GM19397 (cell line): ENCODE results near the gene NEK10.

Experiments used
- ATAC-seq: cut with Tn5 transposase; IDR thresholded peaks from one replicate; pipeline ENCODE4 v1.9.1; 2021; ENCODE audit warnings: mild to moderate bottlenecking, moderate library complexity; ENCODE audit not compliant: unreplicated experiment

Gene NEK10

GRCh38 chr3:27184261-27184660, 184.9 kb downstream of the NEK10 start:
- ATAC-seq: no peak

- no peak for ATAC-seq
These were observed 192.9 kb downstream of the NEK10 start for GRCh38 chr3:27176256-27176655.

- no peak for ATAC-seq
These were observed 194.7 kb downstream of the NEK10 start for GRCh38 chr3:27174530-27174929.

- peak; percentile 61 for ATAC-seq
These were observed 198.1 kb downstream of the NEK10 start for GRCh38 chr3:27171113-27171512.

- no peak for ATAC-seq
These were observed 202.3 kb downstream of the NEK10 start for GRCh38 chr3:27166888-27167287.

GRCh38 chr3:27165321-27165721, 203.9 kb downstream of the NEK10 start:
- ATAC-seq: no peak

GRCh38 chr3:27160779-27161287, 208.3 kb downstream of the NEK10 start:
- ATAC-seq: no peak

GRCh38 chr3:27160146-27160545, 209.0 kb downstream of the NEK10 start:
- ATAC-seq: no peak

GRCh38 chr3:27147215-27147614, 222.0 kb downstream of the NEK10 start:
- ATAC-seq: no peak

- no peak for ATAC-seq
These were observed 222.4 kb downstream of the NEK10 start for GRCh38 chr3:27146786-27147185.

GRCh38 chr3:27145719-27146118, 223.5 kb downstream of the NEK10 start:
- ATAC-seq: no peak

- no peak for ATAC-seq
These were observed 227.5 kb downstream of the NEK10 start for GRCh38 chr3:27141668-27142067.

GRCh38 chr3:27138562-27138961, 230.6 kb downstream of the NEK10 start:
- no peak for ATAC-seq

- no peak for ATAC-seq
These were observed 231.2 kb downstream of the NEK10 start for GRCh38 chr3:27138005-27138404.

GRCh38 chr3:27134171-27134796, 234.9 kb downstream of the NEK10 start:
- peak; percentile 97 for ATAC-seq

- no peak for ATAC-seq
These were observed 236.1 kb downstream of the NEK10 start for GRCh38 chr3:27133060-27133459.

GRCh38 chr3:27130796-27131195, 238.4 kb downstream of the NEK10 start:
- no peak for ATAC-seq

GRCh38 chr3:27127879-27128278, 241.3 kb downstream of the NEK10 start:
- no peak for ATAC-seq

GRCh38 chr3:27127195-27127594, 242.0 kb downstream of the NEK10 start:
- no peak for ATAC-seq

GRCh38 chr3:27125821-27126501, 243.2 kb downstream of the NEK10 start:
- no peak for ATAC-seq

- ATAC-seq: no peak
These were observed 249.5 kb downstream of the NEK10 start for GRCh38 chr3:27119639-27120038.

- ATAC-seq: no peak
These were observed 253.8 kb downstream of the NEK10 start for GRCh38 chr3:27115352-27115751.

GRCh38 chr3:27114684-27115083, 254.5 kb downstream of the NEK10 start:
- no peak for ATAC-seq
